Smooth muscle cell of the brain vasculature (primary cell): Measurements from ENCODE around the gene CCDC30.

Source experiments
- DNase-seq: peaks from one replicate; pipeline ENCODE4 v3.0.0-alpha.2; 2012; ENCODE audit warnings: low read depth, low spot score

Gene CCDC30

GRCh38 chr1:42462828-42463763 is at the start of gene CCDC30:
TSS of gene CCDC30 (plus strand) at chr1:42463286. CDS start at chr1:42480552, 17,266 bp downstream.
- peak; percentile 96 for DNase-seq

GRCh38 chr1:42414551-42415496 is 48.3 kb upstream of the CCDC30 start:
- no peak for DNase-seq

- DNase-seq: no peak
Observed at GRCh38 chr1:42417166-42417565, 45.9 kb upstream of the CCDC30 start.

- no peak for DNase-seq
Observed at GRCh38 chr1:42418516-42418915, 44.6 kb upstream of the CCDC30 start.

GRCh38 chr1:42419126-42419821 is 43.8 kb upstream of the CCDC30 start:
- no peak for DNase-seq

GRCh38 chr1:42420121-42420520 is 43.0 kb upstream of the CCDC30 start:
- DNase-seq: no peak

GRCh38 chr1:42420911-42421585 is 42.0 kb upstream of the CCDC30 start:
- no peak for DNase-seq

- no peak for DNase-seq
Observed at GRCh38 chr1:42422737-42423136, 40.3 kb upstream of the CCDC30 start.

GRCh38 chr1:42423681-42424080 is 39.4 kb upstream of the CCDC30 start:
- no peak for DNase-seq

GRCh38 chr1:42424201-42424600 is 38.9 kb upstream of the CCDC30 start:
- no peak for DNase-seq

- DNase-seq: no peak
Observed at GRCh38 chr1:42427240-42427639, 35.8 kb upstream of the CCDC30 start.

- no peak for DNase-seq
Observed at GRCh38 chr1:42429603-42430002, 33.5 kb upstream of the CCDC30 start.

- DNase-seq: no peak
Observed at GRCh38 chr1:42430286-42431135, 32.6 kb upstream of the CCDC30 start.

GRCh38 chr1:42431514-42431913 is 31.6 kb upstream of the CCDC30 start:
- DNase-seq: no peak

- DNase-seq: no peak
Observed at GRCh38 chr1:42432714-42433113, 30.4 kb upstream of the CCDC30 start.

GRCh38 chr1:42433369-42433768 is 29.7 kb upstream of the CCDC30 start:
- DNase-seq: no peak

GRCh38 chr1:42434340-42434739 is 28.7 kb upstream of the CCDC30 start:
- no peak for DNase-seq

- DNase-seq: no peak
Observed at GRCh38 chr1:42439940-42440339, 23.1 kb upstream of the CCDC30 start.

GRCh38 chr1:42442662-42443061 is 20.4 kb upstream of the CCDC30 start:
- no peak for DNase-seq

GRCh38 chr1:42449256-42449655 is 13.8 kb upstream of the CCDC30 start:
- DNase-seq: no peak
